Calu3 (cell line): ENCODE data around the gene VPS26C. TPM values are rescaled to one million over a fixed set of nuclear protein-coding genes. Genes with fewer than 3 reads are reported as not detected.

Source experiments
- BruUV-seq: library from RNA; stranded (reverse); fragments of 400-500 nt; replicated peaks from 2 replicates; lab custom pipeline; 2021; lab: Mats Ljungman, UMichigan
- CTCF ChIA-PET: fragments of 300-600 bp; sonication (Branson Sonifier 250); formaldehyde crosslinking; loops from one replicate; lab custom pipeline; 2022; ENCODE audit warnings: antibody characterized with exemption; lab: Charles Lee
- DNase-seq: peaks from one replicate; pipeline ENCODE4 v3.0.0; 2022
- H3K27ac Mint-ChIP-seq: one replicate; pipeline ENCODE4 v1.8.0; 2022; ENCODE audit warnings: mixed read lengths; ENCODE audit not compliant: unreplicated experiment
- H3K27me3 Mint-ChIP-seq: one replicate; pipeline ENCODE4 v1.8.0; 2022; ENCODE audit warnings: mixed read lengths; ENCODE audit not compliant: unreplicated experiment
- H3K36me3 Mint-ChIP-seq: one replicate; pipeline ENCODE4 v1.8.0; 2022; ENCODE audit warnings: mild to moderate bottlenecking, moderate library complexity, mixed read lengths; ENCODE audit not compliant: insufficient read depth, unreplicated experiment
- H3K4me1 Mint-ChIP-seq: one replicate; pipeline ENCODE4 v1.8.0; 2022; ENCODE audit warnings: mild to moderate bottlenecking, low read depth, mixed read lengths; ENCODE audit not compliant: unreplicated experiment
- H3K4me3 Mint-ChIP-seq: one replicate; pipeline ENCODE4 v1.8.0; 2022; ENCODE audit warnings: mild to moderate bottlenecking, low read depth, moderate library complexity, mixed read lengths; ENCODE audit not compliant: unreplicated experiment
- H3K9me3 Mint-ChIP-seq: one replicate; pipeline ENCODE4 v1.8.0; 2022; ENCODE audit warnings: low read depth, mixed read lengths; ENCODE audit not compliant: unreplicated experiment
- intact Hi-C: fragments of 100-400 bp; cut with micrococcal nuclease; formaldehyde crosslinking; loops from one replicate; pipeline ENCODE4 v1.10.0; 2022; ENCODE audit not compliant: unreplicated experiment
- total RNA-seq: library from RNA; stranded (reverse); gene quantifications from 2 replicates; pipeline ENCODE4 v1.2.3, GENCODE V29; 2022
- TF ChIP-seq, protein P1 (sequence below): fragments of 200-600 bp; IDR thresholded peaks from one replicate; pipeline ENCODE4 v1.8.0; 2022; ENCODE audit warnings: antibody characterized with exemption; ENCODE audit not compliant: unreplicated experiment

The VPS26C gene
- total RNA-seq, 1 experiment from 2014 or later = 32.3 TPM

DNA sequence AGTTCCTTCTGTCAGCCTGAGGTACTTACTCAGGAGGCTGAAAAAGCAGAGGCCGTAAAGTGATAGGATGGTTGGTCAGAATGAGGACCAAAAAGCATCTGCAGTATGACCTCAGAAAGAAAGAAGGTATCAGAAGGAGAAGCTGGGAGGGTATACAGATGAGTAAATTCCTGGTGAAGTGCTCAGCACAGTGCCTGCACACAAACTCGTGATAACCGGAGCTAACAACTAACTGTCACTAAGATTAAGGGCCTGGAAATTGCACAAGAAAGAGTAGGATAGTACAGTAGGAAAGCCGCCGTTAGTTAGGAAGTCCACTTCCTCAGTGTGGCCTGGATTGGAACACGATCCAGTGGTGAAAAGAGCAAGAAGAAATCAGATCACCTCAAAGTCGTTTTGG is 62.6 kb downstream of the VPS26C start:
- Mint-ChIP-seq H3K4me1 (peaks cover 16% of the 10 kb centered on the region), H3K9me3 (no peaks in the 10 kb centered on the region), H3K4me3 (no peak overlapping the region), H3K27ac (no peak overlapping the region), H3K36me3 (peaks cover 27% of the 10 kb centered on the region), H3K27me3 (no peaks in the 10 kb centered on the region)
- CTCF ChIA-PET = no interaction called here
- intact Hi-C loops = no loop called here
- no peak for DNase-seq
- no TSS peak for BruUV-seq
- TF ChIP-seq, protein P1, sequence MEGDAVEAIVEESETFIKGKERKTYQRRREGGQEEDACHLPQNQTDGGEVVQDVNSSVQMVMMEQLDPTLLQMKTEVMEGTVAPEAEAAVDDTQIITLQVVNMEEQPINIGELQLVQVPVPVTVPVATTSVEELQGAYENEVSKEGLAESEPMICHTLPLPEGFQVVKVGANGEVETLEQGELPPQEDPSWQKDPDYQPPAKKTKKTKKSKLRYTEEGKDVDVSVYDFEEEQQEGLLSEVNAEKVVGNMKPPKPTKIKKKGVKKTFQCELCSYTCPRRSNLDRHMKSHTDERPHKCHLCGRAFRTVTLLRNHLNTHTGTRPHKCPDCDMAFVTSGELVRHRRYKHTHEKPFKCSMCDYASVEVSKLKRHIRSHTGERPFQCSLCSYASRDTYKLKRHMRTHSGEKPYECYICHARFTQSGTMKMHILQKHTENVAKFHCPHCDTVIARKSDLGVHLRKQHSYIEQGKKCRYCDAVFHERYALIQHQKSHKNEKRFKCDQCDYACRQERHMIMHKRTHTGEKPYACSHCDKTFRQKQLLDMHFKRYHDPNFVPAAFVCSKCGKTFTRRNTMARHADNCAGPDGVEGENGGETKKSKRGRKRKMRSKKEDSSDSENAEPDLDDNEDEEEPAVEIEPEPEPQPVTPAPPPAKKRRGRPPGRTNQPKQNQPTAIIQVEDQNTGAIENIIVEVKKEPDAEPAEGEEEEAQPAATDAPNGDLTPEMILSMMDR = no peak

DNA sequence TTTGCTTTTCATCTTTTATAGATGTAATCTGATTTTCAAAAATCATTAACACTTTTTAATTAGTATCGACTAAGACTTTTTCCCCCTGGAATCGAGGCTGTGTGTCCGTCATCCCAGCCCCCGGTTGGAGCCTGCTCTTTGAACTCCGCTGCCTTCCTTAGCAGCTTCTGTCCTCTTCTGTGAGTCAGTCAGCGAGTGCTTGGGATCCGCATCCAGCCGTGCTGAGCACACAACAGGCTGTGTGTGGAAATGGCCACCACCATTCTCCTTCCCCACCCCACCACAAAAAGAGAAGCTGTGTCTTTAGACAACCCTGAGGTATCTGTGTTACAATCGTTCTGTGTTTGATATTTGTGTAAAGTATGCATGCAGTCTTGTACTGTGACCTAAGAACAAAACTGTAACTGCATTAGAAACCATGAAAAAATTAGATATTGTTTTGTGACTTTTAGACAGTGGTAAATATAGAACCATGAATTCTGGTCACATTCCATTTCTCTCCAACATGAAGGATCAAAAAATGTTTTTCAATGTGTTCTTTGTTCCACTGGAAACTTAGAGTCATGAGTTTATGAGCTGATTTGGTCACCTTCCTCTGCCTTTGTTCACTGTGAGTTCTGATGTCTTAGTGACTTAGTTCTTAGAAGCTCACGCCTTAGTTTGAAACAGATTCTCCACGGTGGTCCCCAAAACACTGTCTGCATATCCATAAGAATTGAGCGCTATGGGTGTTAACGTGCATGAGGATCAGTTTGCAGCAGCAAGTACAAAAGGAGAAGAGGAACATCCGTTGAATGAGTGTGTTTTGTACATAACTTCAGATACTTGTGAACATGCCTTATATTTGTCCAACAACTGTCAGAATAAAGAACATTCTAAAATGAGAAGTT is 64.7 kb downstream of the VPS26C start:
- H3K4me3 Mint-ChIP-seq = no peak overlapping the region
- no peak for DNase-seq
- H3K27ac Mint-ChIP-seq = no peak overlapping the region
- H3K27me3 Mint-ChIP-seq = no peaks in the 10 kb centered on the region
- peaks cover 8% of the 10 kb centered on the region for H3K4me1 Mint-ChIP-seq
- TF ChIP-seq, protein P1 = no peak
- no peaks in the 10 kb centered on the region for H3K9me3 Mint-ChIP-seq
- peaks cover 15% of the 10 kb centered on the region for H3K36me3 Mint-ChIP-seq
- intact Hi-C loops = no loop called here
- TSS peak; percentile 50 for BruUV-seq
- CTCF ChIA-PET = no interaction called here

DNA sequence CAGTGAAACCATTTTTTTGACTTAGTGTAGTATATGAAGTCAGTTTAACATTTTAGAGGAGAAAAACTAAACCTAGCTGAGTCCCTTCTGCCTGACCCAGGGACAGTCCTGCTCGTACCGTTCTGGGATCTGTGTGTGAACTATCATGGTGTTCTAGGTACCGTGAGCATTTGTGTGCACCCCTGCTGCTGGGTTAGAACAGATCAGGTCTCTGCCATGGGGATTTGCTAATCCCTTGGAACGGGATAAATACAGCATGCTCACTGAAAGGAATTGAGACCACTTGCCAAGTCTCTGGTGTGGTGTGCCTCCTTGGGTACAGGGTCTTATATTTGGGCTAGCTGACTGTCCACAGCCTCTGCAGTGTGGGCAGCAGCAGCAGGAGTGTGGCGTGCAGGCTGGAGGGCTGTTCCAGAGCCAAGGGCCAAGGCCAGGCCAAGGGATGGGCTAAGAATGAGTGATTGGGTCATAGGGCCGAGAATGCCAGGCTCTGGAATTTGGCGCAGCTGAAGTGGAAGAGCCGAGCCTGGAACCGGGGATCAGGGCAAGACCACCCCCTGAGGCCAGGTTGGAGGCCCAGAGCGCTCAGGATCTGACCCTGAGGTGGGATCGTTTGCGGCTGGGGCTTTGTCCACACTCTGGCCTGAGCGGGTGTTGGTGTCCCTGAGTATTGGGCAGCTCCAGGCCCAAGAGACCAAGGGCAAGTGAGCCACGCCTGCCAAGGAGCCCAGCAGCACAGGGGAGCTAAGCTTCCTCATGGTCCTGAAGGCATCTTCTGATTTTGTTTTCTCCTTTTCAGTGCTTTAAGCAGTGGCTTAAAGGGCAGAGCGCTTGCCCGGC is 66.3 kb downstream of the VPS26C start:
- Mint-ChIP-seq H3K4me3 (no peak overlapping the region), H3K36me3 (peaks cover 15% of the 10 kb centered on the region), H3K27ac (no peak overlapping the region), H3K4me1 (peaks cover 8% of the 10 kb centered on the region), H3K27me3 (no peaks in the 10 kb centered on the region), H3K9me3 (no peaks in the 10 kb centered on the region)
- intact Hi-C loops = no loop called here
- CTCF ChIA-PET = no interaction called here
- DNase-seq = no peak
- TF ChIP-seq, protein P1 = no peak
- BruUV-seq = no TSS peak

DNA sequence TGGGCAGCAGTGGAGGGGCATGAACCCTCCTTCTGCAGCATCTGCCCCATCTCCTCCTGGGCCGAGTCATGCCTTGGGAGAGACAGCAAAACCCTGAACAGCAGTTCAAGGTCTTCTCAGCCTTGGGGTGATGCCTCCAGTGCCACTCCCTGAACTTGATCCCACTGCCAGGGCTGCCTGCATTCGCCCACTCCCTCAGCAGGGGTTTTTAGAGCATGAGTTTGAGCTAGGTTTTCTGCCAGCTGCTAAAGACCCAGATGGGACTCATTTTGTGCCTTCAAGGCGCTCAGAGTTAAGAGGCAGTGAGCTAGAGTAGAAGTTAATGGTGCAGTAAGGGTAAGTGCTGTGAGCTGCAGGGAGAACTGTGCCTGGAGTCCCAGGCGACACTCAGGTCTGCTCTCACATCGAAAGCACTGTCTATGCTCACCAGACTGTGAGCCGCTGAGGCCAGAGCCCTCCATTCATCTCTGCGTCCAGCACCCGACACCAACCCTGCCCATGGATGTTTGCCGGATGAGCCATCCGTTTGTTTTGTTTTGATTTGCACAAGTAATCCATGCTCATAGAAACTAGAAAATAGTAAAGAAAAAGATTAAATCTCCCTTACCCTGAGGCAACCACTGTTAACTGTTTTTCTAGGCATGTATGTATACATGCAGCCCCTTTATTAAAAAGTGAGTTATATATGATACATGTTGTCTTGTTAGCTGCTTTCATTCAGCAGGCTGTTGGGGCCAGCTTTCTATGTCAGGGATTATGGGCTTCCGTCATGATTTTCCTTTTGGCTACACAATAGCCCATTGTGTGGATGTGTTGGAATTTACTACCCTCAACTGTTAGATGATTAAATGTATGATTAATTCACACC is 67.8 kb downstream of the VPS26C start:
- H3K27me3 Mint-ChIP-seq = no peaks in the 10 kb centered on the region
- TF ChIP-seq, protein P1 = no peak
- intact Hi-C loops = no loop called here
- H3K27ac Mint-ChIP-seq = peak overlapping the region; percentile 66
- H3K4me3 Mint-ChIP-seq = no peak overlapping the region
- no TSS peak for BruUV-seq
- H3K9me3 Mint-ChIP-seq = no peaks in the 10 kb centered on the region
- DNase-seq = peak; percentile 32
- H3K4me1 Mint-ChIP-seq = peaks cover 9% of the 10 kb centered on the region
- H3K36me3 Mint-ChIP-seq = peaks cover 24% of the 10 kb centered on the region
- CTCF ChIA-PET = interaction anchor here (1.0 kb wide), 1 partner anchor 223 kb away, joined by 3 read pairs; no protein-coding TSS in a partner anchor
